Body of pancreas (tissue), 4 donors: ENCODE data around the gene HOXA13.

ENCODE experiments used
- POLR2A ChIP-seq, 3 donors: fragments of 450-650 bp; IDR thresholded peaks; one replicate each; pipeline ENCODE4 v1.6.1; 2016; ENCODE audit warnings: antibody characterized with exemption in 3 of 3, mild to moderate bottlenecking in 2 of 3
- TF ChIP-seq, protein P1 (sequence below), 7 experiments: fragments of 450-650 bp in 4 of 7; fragments of 200-600 bp in 3 of 7; sonication (generic) in 3 of 7; IDR thresholded peaks; one replicate each; pipeline ENCODE4 v1.5.1; 2016 to 2019; ENCODE audit warnings: antibody characterized with exemption in 7 of 7

DNA sequence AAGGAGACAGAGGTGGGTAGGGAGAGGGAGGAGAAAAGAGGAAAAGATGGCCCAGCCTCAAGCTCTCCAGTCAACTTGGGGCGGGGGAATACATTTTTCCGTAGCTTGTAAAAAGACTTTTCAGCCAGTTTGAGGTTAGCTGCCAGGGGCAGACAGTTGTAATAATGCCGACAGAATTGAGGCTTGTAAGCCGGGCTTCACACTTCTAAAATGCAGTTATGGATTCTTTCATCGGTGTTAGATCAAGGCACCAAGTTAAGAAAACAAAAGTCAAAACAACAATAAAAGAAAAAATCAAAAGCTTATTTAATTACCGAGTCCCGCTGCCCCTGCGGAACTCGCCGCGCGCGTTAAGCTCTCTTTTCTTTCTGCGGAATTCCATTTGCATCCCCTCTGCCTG lies 42.3 kb upstream of the HOXA13 start:
- TF ChIP-seq, protein P1, sequence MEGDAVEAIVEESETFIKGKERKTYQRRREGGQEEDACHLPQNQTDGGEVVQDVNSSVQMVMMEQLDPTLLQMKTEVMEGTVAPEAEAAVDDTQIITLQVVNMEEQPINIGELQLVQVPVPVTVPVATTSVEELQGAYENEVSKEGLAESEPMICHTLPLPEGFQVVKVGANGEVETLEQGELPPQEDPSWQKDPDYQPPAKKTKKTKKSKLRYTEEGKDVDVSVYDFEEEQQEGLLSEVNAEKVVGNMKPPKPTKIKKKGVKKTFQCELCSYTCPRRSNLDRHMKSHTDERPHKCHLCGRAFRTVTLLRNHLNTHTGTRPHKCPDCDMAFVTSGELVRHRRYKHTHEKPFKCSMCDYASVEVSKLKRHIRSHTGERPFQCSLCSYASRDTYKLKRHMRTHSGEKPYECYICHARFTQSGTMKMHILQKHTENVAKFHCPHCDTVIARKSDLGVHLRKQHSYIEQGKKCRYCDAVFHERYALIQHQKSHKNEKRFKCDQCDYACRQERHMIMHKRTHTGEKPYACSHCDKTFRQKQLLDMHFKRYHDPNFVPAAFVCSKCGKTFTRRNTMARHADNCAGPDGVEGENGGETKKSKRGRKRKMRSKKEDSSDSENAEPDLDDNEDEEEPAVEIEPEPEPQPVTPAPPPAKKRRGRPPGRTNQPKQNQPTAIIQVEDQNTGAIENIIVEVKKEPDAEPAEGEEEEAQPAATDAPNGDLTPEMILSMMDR (IDR thresholded peaks at IDR 0.05), result no peak
- TF ChIP-seq POLR2A (IDR thresholded peaks at IDR 0.05), result no peak
